Loucy (cell line): Measurements from ENCODE around the gene DCBLD2.

Source experiments
- H2AFZ ChIP-seq: fragments of 200-600 bp; sonication (generic); 2 replicates; pipeline ENCODE4 v1.6.0; 2016; ENCODE audit warnings: antibody characterized with exemption, mild to moderate bottlenecking, low read length, moderate library complexity
- H3F3A ChIP-seq: fragments of 200-600 bp; 2 replicates; pipeline ENCODE4 v1.6.0; 2016; ENCODE audit warnings: antibody characterized with exemption, low read depth, mild to moderate bottlenecking
- H3K27me3 ChIP-seq: fragments of 200-600 bp; sonication (generic); 2 replicates; pipeline ENCODE4 v1.6.1; 2014; ENCODE audit warnings: low read length, mild to moderate bottlenecking; ENCODE audit not compliant: insufficient read depth, poor library complexity, severe bottlenecking
- H3K36me3 ChIP-seq: fragments of 200-600 bp; sonication (generic); 2 replicates; pipeline ENCODE4 v1.6.1; 2016; ENCODE audit warnings: low read length; ENCODE audit not compliant: insufficient read depth
- H3K4me1 ChIP-seq: fragments of 200-600 bp; sonication (generic); 2 replicates; pipeline ENCODE4 v1.5.1; 2014; ENCODE audit warnings: low read length, mild to moderate bottlenecking; ENCODE audit not compliant: insufficient read depth, poor library complexity, severe bottlenecking
- H3K4me2 ChIP-seq: fragments of 200-600 bp; sonication (generic); 2 replicates; pipeline ENCODE4 v1.6.0; 2014; ENCODE audit warnings: antibody characterized with exemption, low read length, low read depth, mild to moderate bottlenecking; ENCODE audit not compliant: poor library complexity, severe bottlenecking
- H3K4me3 ChIP-seq: fragments of 200-600 bp; sonication (generic); 2 replicates; pipeline ENCODE4 v1.5.1; 2014; ENCODE audit warnings: low read length, mild to moderate bottlenecking, mixed read lengths; ENCODE audit not compliant: poor library complexity, severe bottlenecking
- H3K79me2 ChIP-seq: fragments of 200-600 bp; sonication (generic); 2 replicates; pipeline ENCODE4 v1.6.1; 2014; ENCODE audit warnings: low read length; ENCODE audit not compliant: insufficient read depth
- H3K9ac ChIP-seq: fragments of 200-600 bp; sonication (generic); 2 replicates; pipeline ENCODE4 v1.6.0; 2014; ENCODE audit warnings: mild to moderate bottlenecking, low read depth, low read length, moderate library complexity; ENCODE audit not compliant: poor library complexity, severe bottlenecking
- H3K9me2 ChIP-seq: fragments of 200-600 bp; sonication (generic); replicated peaks from 2 replicates; pipeline ENCODE4 v1.6.1; 2016; ENCODE audit warnings: low read depth, low read length, mixed read lengths
- H3K9me3 ChIP-seq: fragments of 200-600 bp; sonication (generic); 2 replicates; pipeline ENCODE4 v1.6.1; 2014; ENCODE audit warnings: mild to moderate bottlenecking, antibody characterized with exemption, low read length, low read depth; ENCODE audit not compliant: insufficient read depth
- H4K20me1 ChIP-seq: fragments of 200-600 bp; sonication (generic); 2 replicates; pipeline ENCODE4 v1.6.0; 2014; ENCODE audit warnings: antibody characterized with exemption, low read length, mild to moderate bottlenecking; ENCODE audit not compliant: insufficient read depth, poor library complexity, severe bottlenecking
- CTCF ChIP-seq: fragments of 200-600 bp; sonication (generic); conservative IDR thresholded peaks from 2 replicates; pipeline ENCODE4 v1.5.1; 2014; ENCODE audit warnings: mild to moderate bottlenecking, antibody characterized with exemption, low read length
- EZH2phosphoT487 ChIP-seq: fragments of 200-600 bp; IDR thresholded peaks from 2 replicates; pipeline ENCODE4 v1.6.1; 2018; ENCODE audit warnings: antibody characterized with exemption, mild to moderate bottlenecking, moderate library complexity, borderline replicate concordance

Gene DCBLD2

DNA sequence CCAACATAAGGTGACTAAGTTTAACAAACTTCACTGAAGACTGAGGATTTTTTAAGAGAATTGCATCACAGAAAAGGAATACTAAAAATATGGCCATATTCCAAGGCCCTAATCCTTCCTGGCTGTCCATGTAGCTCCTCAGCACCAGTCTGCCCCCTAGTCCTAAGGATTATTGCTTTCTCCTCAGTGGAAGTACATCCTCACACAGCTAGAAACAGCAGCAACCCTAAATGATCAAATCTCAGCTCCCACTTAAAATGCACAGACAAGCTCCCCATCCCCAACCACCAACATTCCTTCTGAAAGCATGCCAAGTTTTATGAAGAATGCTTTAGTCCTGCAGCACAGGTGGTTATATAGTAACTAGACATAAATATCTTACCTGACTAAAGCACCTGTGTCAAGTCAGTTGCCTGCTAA lies 123.7 kb downstream of the DCBLD2 start:
- H2AFZ ChIP-seq = no peak overlapping the region
- no peak overlapping the region for H3K4me2 ChIP-seq
- no peaks in the 10 kb centered on the region for H3K9me3 ChIP-seq
- H3K27me3 ChIP-seq = no peaks in the 10 kb centered on the region
- no peak for TF ChIP-seq CTCF
- TF ChIP-seq EZH2phosphoT487 = no peak
- no peaks in the 10 kb centered on the region for H3F3A ChIP-seq
- no peaks in the 10 kb centered on the region for H3K79me2 ChIP-seq
- H3K36me3 ChIP-seq = no peaks in the 10 kb centered on the region
- no peak overlapping the region for H3K9ac ChIP-seq
- no peaks in the 10 kb centered on the region for H4K20me1 ChIP-seq
- peaks cover 8% of the 10 kb centered on the region for H3K4me1 ChIP-seq
- H3K4me3 ChIP-seq = no peak overlapping the region
- no peaks in the 10 kb centered on the region for H3K9me2 ChIP-seq

DNA sequence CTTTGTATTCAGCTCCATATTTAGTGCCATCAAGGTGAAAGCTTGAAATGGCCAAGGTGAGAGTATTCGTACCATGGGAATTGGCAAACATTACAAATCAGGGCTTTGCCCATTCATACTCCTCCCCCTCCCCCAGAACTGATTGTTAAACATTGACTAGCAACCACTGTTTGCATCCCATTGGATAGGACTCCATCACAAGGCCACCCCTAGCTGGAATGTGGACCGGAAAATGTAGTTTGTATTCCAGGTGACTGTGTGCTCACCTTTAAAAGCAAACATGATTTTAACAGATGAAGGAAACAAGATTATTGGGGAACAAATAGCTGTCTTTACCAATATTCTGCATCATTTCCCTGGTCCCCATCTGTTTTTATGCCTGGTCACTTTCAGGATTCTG lies 124.2 kb downstream of the DCBLD2 start:
- H3K9ac ChIP-seq = no peak overlapping the region

DNA sequence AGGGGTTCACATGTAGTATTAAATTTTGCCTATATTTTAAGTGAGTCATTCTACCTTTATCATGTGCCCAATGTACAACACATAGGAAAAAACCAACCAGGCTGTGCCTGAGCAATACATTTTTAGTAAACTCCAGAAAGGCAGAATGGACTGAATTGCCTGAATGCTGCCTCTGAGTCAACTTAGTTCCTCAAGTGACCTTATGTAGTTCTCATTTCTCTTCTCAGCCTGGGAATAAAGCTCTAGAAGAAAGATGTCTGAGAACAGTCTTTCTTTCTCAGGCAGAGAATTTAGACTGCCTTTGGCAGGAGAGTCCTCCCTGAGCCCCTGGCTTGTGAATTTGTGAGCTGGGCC lies 125.4 kb downstream of the DCBLD2 start:
- H3K4me1 ChIP-seq = peaks cover 8% of the 10 kb centered on the region
- H3K9ac ChIP-seq = no peak overlapping the region
- H3K36me3 ChIP-seq = no peaks in the 10 kb centered on the region
- H3K9me3 ChIP-seq = no peaks in the 10 kb centered on the region
- no peaks in the 10 kb centered on the region for H3K27me3 ChIP-seq
- H3K9me2 ChIP-seq = no peaks in the 10 kb centered on the region
- no peaks in the 10 kb centered on the region for H3K79me2 ChIP-seq
- H3F3A ChIP-seq = no peaks in the 10 kb centered on the region
- no peak overlapping the region for H3K4me3 ChIP-seq
- H4K20me1 ChIP-seq = no peaks in the 10 kb centered on the region
- no peak overlapping the region for H2AFZ ChIP-seq
- H3K4me2 ChIP-seq = no peak overlapping the region
- TF ChIP-seq CTCF (no peak), EZH2phosphoT487 (no peak)

More for the DNA sequence above, 124.2 kb downstream of the DCBLD2 start:
- Histone ChIP-seq H3K4me3 (no peak overlapping the region), H3F3A (no peaks in the 10 kb centered on the region), H4K20me1 (no peaks in the 10 kb centered on the region), H3K79me2 (no peaks in the 10 kb centered on the region), H3K9me2 (no peaks in the 10 kb centered on the region), H3K4me2 (no peak overlapping the region), H3K4me1 (peaks cover 8% of the 10 kb centered on the region), H2AFZ (no peak overlapping the region), H3K9me3 (no peaks in the 10 kb centered on the region), H3K36me3 (no peaks in the 10 kb centered on the region), H3K27me3 (no peaks in the 10 kb centered on the region)
- TF ChIP-seq CTCF (no peak), EZH2phosphoT487 (no peak)
